ENCODE measurements around the gene DNAJC10. TPM values are rescaled to one million over a fixed set of nuclear protein-coding genes. Genes with fewer than 3 reads are reported as not detected.
A peak's percentile ranks its signal among the peaks of the same experiment; 100 is the strongest.

Gene DNAJC10
- total and polyA plus RNA-seq, 9 of the 15 experiments (the other 6 are each of a cell fraction or from before 2014, with no cell fraction given): 9.8 to 77.7 (median 57.3) TPM

DNA sequence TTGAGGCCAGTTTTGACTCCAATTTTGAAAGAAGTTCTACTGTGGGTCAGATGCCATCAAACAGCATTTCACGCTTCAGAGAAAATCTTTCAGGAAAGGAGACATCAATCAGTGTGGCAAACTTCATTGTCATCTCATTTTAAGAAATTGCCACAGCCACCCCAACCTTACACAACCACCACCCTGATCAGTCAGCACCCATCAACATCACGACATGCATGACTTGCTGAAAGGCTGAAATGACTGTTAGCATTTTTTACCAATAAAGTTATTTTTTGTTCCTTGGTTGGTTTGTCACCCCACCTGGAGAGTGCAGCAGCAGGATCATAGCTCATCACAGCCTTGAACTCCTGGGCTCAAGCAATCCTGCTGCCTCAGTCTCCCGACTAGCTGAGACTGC, 10.4 kb downstream of the DNAJC10 start:
- no peaks in the 10 kb centered on the region for H3K27me3 ChIP-seq (ENCODE audit: control insufficient read depth in 2 of 2, insufficient read depth in 2 of 2, low read length in 2 of 2)
- intact Hi-C loops (cut with micrococcal nuclease) (no loop called here), in situ Hi-C loops (cut with MboI) (no loop called here)
- no peak overlapping the region for H3K4me3 ChIP-seq
- ATAC-seq: peak; percentile 29
- no peak overlapping the region for H3K9ac ChIP-seq (ENCODE audit: insufficient read depth in 1 of 2, low read depth in 2 of 2, low read length in 2 of 2)
- H3K4me2 ChIP-seq (ENCODE audit: insufficient read depth, low read length): no peak overlapping the region
- ChIA-PET POLR2A (no interaction called here), CTCF (ENCODE audit: low intra/inter-chr PET ratio) (no interaction called here)
- H4K20me1 ChIP-seq (replicated peaks; ENCODE audit: control insufficient read depth, insufficient read depth, low read length): no peaks in the 10 kb centered on the region
- no peaks in the 10 kb centered on the region for H3K4me1 ChIP-seq (replicated peaks in 1 of 2; ENCODE audit: control insufficient read depth in 2 of 2, insufficient read depth in 2 of 2, low read length in 2 of 2)
- no peaks in the 10 kb centered on the region for H3K79me2 ChIP-seq (ENCODE audit: control insufficient read depth, insufficient read depth, low read length)
- H3K27ac ChIP-seq (ENCODE audit: extremely low read depth, low read depth, low read length): no peak overlapping the region
- H3K9me3 ChIP-seq (replicated peaks; ENCODE audit: control insufficient read depth, insufficient read depth, low read depth, low read length): no peaks in the 10 kb centered on the region
- 76% methylated on average over 3 of the region's 3 CpGs for WGBS (ENCODE audit: insufficient coverage, low coverage, missing lambda C conversion rate)
- FAIRE-seq: no peak
- BruUV-seq (replicated peaks): no TSS peak
- DNase-seq (ENCODE audit: extremely low read depth in 1 of 4, low spot score in 3 of 4): no peak
- H2AFZ ChIP-seq (ENCODE audit: low read depth, low read length): no peak overlapping the region
- 0 out of 2 replicates have a peak, but pooled peaks have one; percentile 13 for TF ChIP-seq ZNF316 (IDR thresholded peaks at IDR 0.05)
- no peak for TF ChIP-seq ZNF212 (CRISPR knock-in tag; IDR thresholded peaks at IDR 0.05)
- no peak for TF ChIP-seq ZNF57 (CRISPR knock-in tag; IDR thresholded peaks at IDR 0.05)
- TF ChIP-seq ZBTB40 (IDR thresholded peaks at IDR 0.05): peak; percentile 91
- TF ChIP-seq ZBTB40 (CRISPR knock-in tag; IDR thresholded peaks at IDR 0.05): peak; percentile 88
- TF ChIP-seq NCOA6 (IDR thresholded peaks at IDR 0.05): no peak
- TF ChIP-seq NFE2 (IDR thresholded peaks at IDR 0.05; ENCODE audit: low read depth): peak; percentile 34; the same call in 1 of the 2 replicates
- no peaks in the 10 kb centered on the region for H3K9me1 ChIP-seq (ENCODE audit: control insufficient read depth, insufficient read depth, low read length)
- H3K36me3 ChIP-seq (ENCODE audit: control insufficient read depth, insufficient read depth, low read length): peaks cover 65% of the 10 kb centered on the region
